Natural killer cell treated with Interleukin-12 subunit alpha and Interleukin-12 subunit beta and Interleukin-15 and Interleukin-18, amount 100 ng/mL, for 72 hours (primary cell): ENCODE data around the gene GRHPR. TPM values are rescaled to one million over a fixed set of nuclear protein-coding genes. Genes with fewer than 3 reads are reported as not detected.
"Not testable (repeated sequence)": the region's sequence is repeated elsewhere in the genome, so short reads cannot be mapped to it uniquely, and the experiment has no call there.

Source experiments
- ATAC-seq, 2 donors: fragments of 150-1000 bp; cut with Tn5 transposase in 1 of 2; sonication (Bioruptor Pico), chemical (Tn5 transposase) in 1 of 2; 2 replicates each; pipeline ENCODE4 v1.10.0; 2021
- DNase-seq: peaks from one replicate; pipeline ENCODE4 v3.0.0; 2022; ENCODE audit warnings: low spot score
- H3K27ac Mint-ChIP-seq, 2 donors: 1 replicate in 1 of 2; 2 replicates in 1 of 2; pipeline ENCODE4 v1.8.0; 2022; ENCODE audit warnings: mixed read lengths in 2 of 2, mild to moderate bottlenecking in 1 of 2, moderate library complexity in 1 of 2
- H3K27me3 Mint-ChIP-seq, 2 donors: 1 replicate in 1 of 2; 2 replicates in 1 of 2; pipeline ENCODE4 v1.8.0; 2022; ENCODE audit warnings: mixed read lengths in 2 of 2
- H3K36me3 Mint-ChIP-seq: one replicate; pipeline ENCODE4 v1.8.0; 2022; ENCODE audit warnings: mixed read lengths
- H3K4me1 Mint-ChIP-seq, 2 donors: 1 replicate in 1 of 2; 2 replicates in 1 of 2; pipeline ENCODE4 v1.8.0; 2022; ENCODE audit warnings: low read depth in 2 of 2, mixed read lengths in 2 of 2, mild to moderate bottlenecking in 1 of 2
- H3K4me3 Mint-ChIP-seq: one replicate; pipeline ENCODE4 v1.8.0; 2022; ENCODE audit warnings: mixed read lengths
- H3K9me3 Mint-ChIP-seq: 2 replicates; pipeline ENCODE4 v1.8.0; 2022; ENCODE audit warnings: mixed read lengths
- total RNA-seq, 2 donors: library from RNA; stranded (reverse); gene quantifications; one replicate each; pipeline ENCODE4 v1.2.3, GENCODE V29; 2022

GRHPR gene
- total RNA-seq, 2 donors from 2014 or later: 53.4 to 66.1 TPM

DNA sequence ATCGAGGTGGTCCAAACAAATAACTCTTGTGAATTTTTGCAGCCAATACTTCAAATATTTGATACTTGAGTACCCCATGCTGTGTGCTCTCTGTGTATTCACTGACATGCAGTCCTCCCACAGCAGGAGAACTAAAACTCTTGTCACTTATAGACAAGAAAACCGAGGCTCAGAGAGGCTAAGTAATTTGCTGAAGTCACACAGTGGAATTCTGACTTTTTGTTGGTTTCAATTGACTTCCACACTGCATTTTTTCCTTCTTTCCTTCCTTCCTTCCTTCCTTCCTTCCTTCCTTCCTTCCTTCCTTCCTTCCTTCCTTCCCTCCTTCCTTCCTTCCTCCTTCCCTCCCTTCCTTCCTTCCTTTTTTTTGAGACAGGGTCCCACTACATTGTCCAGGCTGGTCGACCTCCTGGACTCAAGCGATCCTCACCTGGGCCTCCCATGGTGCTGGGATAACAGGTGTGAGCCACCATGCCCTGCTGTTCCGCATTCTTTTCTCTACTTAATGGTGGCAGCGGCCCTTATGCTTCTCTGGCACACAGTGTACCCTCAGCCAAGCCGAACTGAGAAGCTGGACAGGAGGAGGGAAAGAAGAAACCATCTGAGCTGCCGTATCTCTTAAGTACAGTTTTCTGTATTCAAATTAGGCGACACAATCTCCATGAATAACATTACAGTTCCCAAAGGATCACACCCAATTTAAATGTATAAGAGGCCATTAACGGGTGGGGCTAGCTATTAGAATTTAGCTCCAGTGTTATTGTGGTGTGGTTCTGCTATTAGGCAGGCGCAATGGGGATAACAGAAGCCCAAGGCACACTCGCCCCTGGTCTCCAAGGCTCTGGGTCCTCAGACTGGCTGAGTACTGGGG lies 38.4 kb upstream of the GRHPR start:
- H3K4me3 Mint-ChIP-seq: no peak overlapping the region
- peaks cover 0 to 2% of the 10 kb centered on the region in 2 donors for H3K27me3 Mint-ChIP-seq
- ATAC-seq (no peak), DNase-seq (no peak)
- H3K27ac Mint-ChIP-seq: no peak overlapping the region
- H3K4me1 Mint-ChIP-seq: no peaks in the 10 kb centered on the region
- no peaks in the 10 kb centered on the region for H3K9me3 Mint-ChIP-seq
- no peaks in the 10 kb centered on the region for H3K36me3 Mint-ChIP-seq

- H3K27ac Mint-ChIP-seq: no peak overlapping the region
- H3K4me1 Mint-ChIP-seq: no peaks in the 10 kb centered on the region
- DNase-seq (no peak), ATAC-seq (no peak)
- H3K27me3 Mint-ChIP-seq: peaks cover 0 to 2% of the 10 kb centered on the region in 2 donors
- no peaks in the 10 kb centered on the region for H3K36me3 Mint-ChIP-seq
- H3K9me3 Mint-ChIP-seq: no peaks in the 10 kb centered on the region
- H3K4me3 Mint-ChIP-seq: no peak overlapping the region
Measured at GRCh38 chr9:37385286-37385685, 37.2 kb upstream of the GRHPR start.

- Mint-ChIP-seq H3K9me3 (no peaks in the 10 kb centered on the region), H3K4me1 (no peaks in the 10 kb centered on the region), H3K27me3 (no peaks in the 10 kb centered on the region), H3K27ac (no peak overlapping the region), H3K36me3 (no peaks in the 10 kb centered on the region), H3K4me3 (no peak overlapping the region)
- ATAC-seq (no peak), DNase-seq (no peak)
Measured at GRCh38 chr9:37386988-37387387, 35.5 kb upstream of the GRHPR start.

DNA sequence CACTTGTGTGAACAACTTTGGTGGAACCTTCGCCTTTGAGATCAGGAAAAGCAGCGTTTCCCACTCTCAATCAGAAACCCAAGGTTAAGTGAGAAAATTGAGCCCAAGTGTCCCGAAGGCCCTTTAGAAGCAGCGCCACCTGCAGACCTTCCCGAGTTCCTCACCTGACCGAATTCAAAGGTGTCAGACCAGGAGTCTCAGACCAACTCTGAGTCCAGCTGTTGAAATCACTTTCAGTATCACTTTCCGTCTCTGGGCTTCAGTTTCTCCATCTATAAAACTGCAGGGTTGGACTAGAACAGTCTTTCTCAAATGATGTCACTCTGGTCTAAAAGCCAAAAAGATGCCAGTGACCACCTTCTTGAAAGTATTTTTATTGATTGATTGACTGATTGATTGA lies 31.7 kb upstream of the GRHPR start:
- no peak overlapping the region for H3K4me3 Mint-ChIP-seq
- ATAC-seq: peak; percentile 39 to 69
- no peaks in the 10 kb centered on the region for H3K4me1 Mint-ChIP-seq
- no peaks in the 10 kb centered on the region for H3K9me3 Mint-ChIP-seq
- H3K36me3 Mint-ChIP-seq: no peaks in the 10 kb centered on the region
- H3K27ac Mint-ChIP-seq: no peak overlapping the region
- H3K27me3 Mint-ChIP-seq: no peaks in the 10 kb centered on the region
- no peak for DNase-seq

GRCh38 chr9:37392272-37392671 lies 30.2 kb upstream of the GRHPR start:
- Mint-ChIP-seq H3K9me3 (no peaks in the 10 kb centered on the region), H3K27ac (no peak overlapping the region), H3K4me1 (no peaks in the 10 kb centered on the region), H3K4me3 (no peak overlapping the region), H3K36me3 (no peaks in the 10 kb centered on the region), H3K27me3 (no peaks in the 10 kb centered on the region)
- DNase-seq: no peak
- ATAC-seq: no peak

GRCh38 chr9:37395229-37395628 lies 27.3 kb upstream of the GRHPR start:
- Mint-ChIP-seq H3K36me3 (no peaks in the 10 kb centered on the region), H3K4me3 (no peak overlapping the region), H3K4me1 (no peaks in the 10 kb centered on the region), H3K27me3 (no peaks in the 10 kb centered on the region), H3K27ac (peak overlapping the region in 1 of 2 donors; percentile 56), H3K9me3 (no peaks in the 10 kb centered on the region)
- ATAC-seq (no peak), DNase-seq (no peak)

- no peaks in the 10 kb centered on the region for H3K36me3 Mint-ChIP-seq
- no peaks in the 10 kb centered on the region for H3K27me3 Mint-ChIP-seq
- no peak overlapping the region for H3K4me3 Mint-ChIP-seq
- DNase-seq (no peak), ATAC-seq (no peak)
- H3K4me1 Mint-ChIP-seq: no peaks in the 10 kb centered on the region
- peak overlapping the region in 1 of 2 donors; percentile 56 for H3K27ac Mint-ChIP-seq
- no peaks in the 10 kb centered on the region for H3K9me3 Mint-ChIP-seq
Measured at GRCh38 chr9:37395663-37396062, 26.8 kb upstream of the GRHPR start.

- not testable (repeated sequence) for ATAC-seq, H3K27me3 Mint-ChIP-seq, H3K4me1 Mint-ChIP-seq, H3K27ac Mint-ChIP-seq, H3K36me3 Mint-ChIP-seq, H3K9me3 Mint-ChIP-seq, H3K4me3 Mint-ChIP-seq, DNase-seq
Measured at GRCh38 chr9:37397948-37398347, 24.5 kb upstream of the GRHPR start.

GRCh38 chr9:37398464-37399025 lies 24.0 kb upstream of the GRHPR start:
- H3K9me3 Mint-ChIP-seq: no peaks in the 10 kb centered on the region
- H3K27me3 Mint-ChIP-seq: peaks cover 0 to 5% of the 10 kb centered on the region in 2 donors
- H3K4me3 Mint-ChIP-seq: no peak overlapping the region
- no peak overlapping the region for H3K27ac Mint-ChIP-seq
- no peak for DNase-seq
- no peaks in the 10 kb centered on the region for H3K36me3 Mint-ChIP-seq
- no peak for ATAC-seq
- H3K4me1 Mint-ChIP-seq: no peaks in the 10 kb centered on the region

GRCh38 chr9:37399336-37399735 lies 23.2 kb upstream of the GRHPR start:
- peaks cover 0 to 5% of the 10 kb centered on the region in 2 donors for H3K27me3 Mint-ChIP-seq
- no peak overlapping the region for H3K27ac Mint-ChIP-seq
- DNase-seq (no peak), ATAC-seq (no peak)
- no peaks in the 10 kb centered on the region for H3K9me3 Mint-ChIP-seq
- no peaks in the 10 kb centered on the region for H3K4me1 Mint-ChIP-seq
- H3K4me3 Mint-ChIP-seq: no peak overlapping the region
- no peaks in the 10 kb centered on the region for H3K36me3 Mint-ChIP-seq

- DNase-seq: no peak
- ATAC-seq: no peak
- Mint-ChIP-seq H3K36me3 (no peaks in the 10 kb centered on the region), H3K27me3 (peaks cover 0 to 5% of the 10 kb centered on the region in 2 donors), H3K9me3 (no peaks in the 10 kb centered on the region), H3K4me1 (no peaks in the 10 kb centered on the region), H3K27ac (no peak overlapping the region), H3K4me3 (no peak overlapping the region)
Measured at GRCh38 chr9:37404590-37404989, 17.9 kb upstream of the GRHPR start.

- Mint-ChIP-seq H3K27me3 (peaks cover 4 to 5% of the 10 kb centered on the region in 2 donors), H3K9me3 (no peaks in the 10 kb centered on the region), H3K4me1 (peaks cover 4 to 6% of the 10 kb centered on the region in 2 donors), H3K4me3 (no peak overlapping the region), H3K27ac (no peak overlapping the region), H3K36me3 (no peaks in the 10 kb centered on the region)
- DNase-seq (no peak), ATAC-seq (no peak)
Measured at GRCh38 chr9:37405350-37405749, 17.1 kb upstream of the GRHPR start.

GRCh38 chr9:37405764-37406380 lies 16.6 kb upstream of the GRHPR start:
- no peak for ATAC-seq
- no peak for DNase-seq
- Mint-ChIP-seq H3K4me3 (no peak overlapping the region), H3K27ac (no peak overlapping the region), H3K27me3 (peaks cover 4 to 5% of the 10 kb centered on the region in 2 donors), H3K9me3 (no peaks in the 10 kb centered on the region), H3K4me1 (peaks cover 4 to 6% of the 10 kb centered on the region in 2 donors), H3K36me3 (no peaks in the 10 kb centered on the region)
